ENCODE measurements around the gene CRACR2B.

- TF ChIP-seq POLR2AphosphoS5 (IDR thresholded peaks at IDR 0.05) (no peak), POLR2A (IDR thresholded peaks at IDR 0.05) (no peak)
Observed at GRCh38 chr11:825366-826226, 2.1 kb upstream of the CRACR2B start.

All from prostate gland (tissue), 1 donor.